HFFc6 (cell line): Measurements from ENCODE around the gene TBCE. TPM values are rescaled to one million over a fixed set of nuclear protein-coding genes. Genes with fewer than 3 reads are reported as not detected.

Source experiments
- DNase-seq: peaks from one replicate; pipeline ENCODE4 v3.0.0-alpha.2; 2018
- H3K27ac Mint-ChIP-seq: 2 replicates; pipeline ENCODE4 v1.8.0; 2020; ENCODE audit warnings: mild to moderate bottlenecking, mixed read lengths
- H3K27me3 Mint-ChIP-seq: 2 replicates; pipeline ENCODE4 v1.8.0; 2021; ENCODE audit warnings: mild to moderate bottlenecking, moderate library complexity, mixed read lengths; ENCODE audit not compliant: insufficient read depth
- H3K36me3 Mint-ChIP-seq: 2 replicates; pipeline ENCODE4 v1.8.0; 2021; ENCODE audit warnings: low read depth, mixed read lengths
- H3K4me1 Mint-ChIP-seq: 2 replicates; pipeline ENCODE4 v1.8.0; 2020; ENCODE audit warnings: low read depth, mixed read lengths
- H3K4me3 Mint-ChIP-seq: 2 replicates; pipeline ENCODE4 v1.8.0; 2020; ENCODE audit warnings: mild to moderate bottlenecking, moderate library complexity, mixed read lengths
- H3K9me3 Mint-ChIP-seq: 2 replicates; pipeline ENCODE4 v1.8.0; 2020; ENCODE audit warnings: mild to moderate bottlenecking, mixed read lengths
- CTCF ChIP-seq: fragments of 200-600 bp; sonication (generic); IDR thresholded peaks from 2 replicates; pipeline ENCODE4 v1.5.0; 2021; ENCODE audit warnings: antibody characterized with exemption, mild to moderate bottlenecking
- total RNA-seq, 6 experiments: library from RNA; stranded (reverse); fragmentation: NEBNext Ultra II Directional; extraction: Animal tissue kit (Norgen Biotek cat#: 25700); gene quantifications; 2 replicates in 1 of 6; 3 replicates in 5 of 6; pipeline ENCODE4 v1.2.3, GENCODE V29; 2021

TBCE gene
- total RNA-seq, 6 experiments from 2014 or later = 20.0 to 29.4 (median 26.0) TPM

GRCh38 chr1:235341334-235341733 lies 25.9 kb upstream of the TBCE start:
- H3K9me3 Mint-ChIP-seq = no peaks in the 10 kb centered on the region
- no peak for DNase-seq
- H3K27me3 Mint-ChIP-seq = no peaks in the 10 kb centered on the region
- H3K36me3 Mint-ChIP-seq = peaks cover 15% of the 10 kb centered on the region; the same call in 1 of the 2 replicates
- H3K4me3 Mint-ChIP-seq = no peak overlapping the region
- no peak for TF ChIP-seq CTCF
- no peak overlapping the region for H3K27ac Mint-ChIP-seq
- H3K4me1 Mint-ChIP-seq = no peaks in the 10 kb centered on the region

GRCh38 chr1:235342039-235342438 lies 25.2 kb upstream of the TBCE start:
- Mint-ChIP-seq H3K27me3 (no peaks in the 10 kb centered on the region), H3K27ac (no peak overlapping the region)
- no peak for DNase-seq

DNA sequence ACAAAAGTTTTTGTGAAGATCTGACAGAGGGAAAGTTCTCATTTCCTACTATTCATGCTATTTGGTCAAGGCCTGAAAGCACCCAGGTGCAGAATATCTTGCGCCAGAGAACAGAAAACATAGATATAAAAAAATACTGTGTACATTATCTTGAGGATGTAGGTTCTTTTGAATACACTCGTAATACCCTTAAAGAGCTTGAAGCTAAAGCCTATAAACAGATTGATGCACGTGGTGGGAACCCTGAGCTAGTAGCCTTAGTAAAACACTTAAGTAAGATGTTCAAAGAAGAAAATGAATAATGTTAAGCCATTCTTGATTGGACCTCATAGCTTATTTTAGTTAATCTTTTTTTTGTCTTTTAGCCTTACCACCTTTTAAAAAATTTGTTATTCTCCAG lies 24.8 kb upstream of the TBCE start:
- DNase-seq = no peak
- Mint-ChIP-seq H3K4me1 (no peaks in the 10 kb centered on the region), H3K27me3 (no peaks in the 10 kb centered on the region), H3K9me3 (no peaks in the 10 kb centered on the region), H3K36me3 (peaks cover 15% of the 10 kb centered on the region; the same call in 1 of the 2 replicates), H3K27ac (no peak overlapping the region), H3K4me3 (no peak overlapping the region)
- no peak for TF ChIP-seq CTCF

More at GRCh38 chr1:235342039-235342438, 25.2 kb upstream of the TBCE start:
- no peaks in the 10 kb centered on the region for H3K4me1 Mint-ChIP-seq
- no peaks in the 10 kb centered on the region for H3K9me3 Mint-ChIP-seq
- H3K4me3 Mint-ChIP-seq = no peak overlapping the region
- TF ChIP-seq CTCF = no peak
- H3K36me3 Mint-ChIP-seq = peaks cover 15% of the 10 kb centered on the region; the same call in 1 of the 2 replicates

DNA sequence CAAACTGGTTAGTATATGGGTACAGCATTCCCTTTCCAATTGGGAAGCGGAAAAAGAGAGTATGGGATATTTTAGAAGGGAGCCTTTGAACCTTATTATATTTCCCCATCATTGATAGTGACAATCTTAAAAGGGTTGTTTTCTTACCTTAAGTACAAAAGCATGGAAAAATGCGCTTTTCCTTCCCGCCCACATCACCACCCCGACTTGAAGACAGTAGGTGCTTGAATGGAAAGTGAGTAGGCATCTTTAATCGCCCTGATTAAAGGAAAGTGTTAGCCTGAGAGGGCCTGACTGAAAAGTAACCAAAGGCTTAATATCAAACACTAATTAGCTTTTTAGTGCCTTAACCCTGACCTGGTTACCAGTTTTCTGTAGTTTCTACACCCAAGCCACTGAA lies 23.5 kb upstream of the TBCE start:
- DNase-seq = no peak
- peaks cover 15% of the 10 kb centered on the region; the same call in 1 of the 2 replicates for H3K36me3 Mint-ChIP-seq

DNA sequence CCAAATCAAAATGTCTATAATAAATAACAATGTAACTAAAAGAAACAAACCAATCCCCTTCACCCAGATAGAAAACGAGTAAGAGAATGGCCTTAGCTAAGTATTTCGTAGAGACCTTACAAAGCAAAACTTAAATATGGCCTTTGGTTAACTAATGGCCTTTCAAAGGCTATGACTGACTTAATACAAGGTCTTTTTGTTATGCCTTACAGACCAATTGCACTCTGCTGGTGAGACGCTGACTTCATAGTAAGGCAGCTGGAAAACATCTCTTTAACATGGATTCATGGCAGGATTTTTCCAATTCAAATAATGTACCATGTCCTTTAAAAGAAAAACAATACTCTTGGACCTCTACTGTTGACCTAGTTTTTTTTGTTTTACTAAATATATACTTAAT lies 15.8 kb upstream of the TBCE start:
- TF ChIP-seq CTCF = no peak
- peaks cover 2% of the 10 kb centered on the region; the same call in 1 of the 2 replicates for H3K27me3 Mint-ChIP-seq
- H3K4me3 Mint-ChIP-seq = no peak overlapping the region
- no peak for DNase-seq
- H3K27ac Mint-ChIP-seq = no peak overlapping the region
- no peaks in the 10 kb centered on the region for H3K9me3 Mint-ChIP-seq
- H3K36me3 Mint-ChIP-seq = no peaks in the 10 kb centered on the region
- H3K4me1 Mint-ChIP-seq = no peaks in the 10 kb centered on the region

More for the DNA sequence above, 23.5 kb upstream of the TBCE start:
- no peaks in the 10 kb centered on the region for H3K27me3 Mint-ChIP-seq
- no peak for TF ChIP-seq CTCF
- no peak overlapping the region for H3K4me3 Mint-ChIP-seq
- H3K27ac Mint-ChIP-seq = no peak overlapping the region
- H3K4me1 Mint-ChIP-seq = no peaks in the 10 kb centered on the region
- H3K9me3 Mint-ChIP-seq = no peaks in the 10 kb centered on the region

DNA sequence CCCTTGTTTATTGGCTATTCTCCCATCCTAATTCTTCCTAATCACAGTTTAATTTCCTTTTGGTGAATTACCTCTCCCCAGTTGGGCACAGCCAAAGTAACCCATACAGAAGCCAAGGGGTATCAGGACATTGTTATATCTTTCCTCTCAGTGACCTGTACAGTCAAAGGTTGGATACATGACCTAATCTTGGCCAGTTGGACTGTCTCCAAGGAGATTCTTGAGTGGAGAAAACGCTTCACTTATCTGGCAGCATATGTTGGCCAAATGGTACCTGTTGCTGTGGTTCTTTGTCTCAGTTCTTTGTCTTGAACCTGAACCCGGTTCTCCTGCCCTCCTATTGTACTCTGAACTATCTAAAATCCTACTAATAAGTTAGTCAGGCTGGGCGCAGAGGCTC lies 15.3 kb upstream of the TBCE start:
- no peaks in the 10 kb centered on the region for H3K36me3 Mint-ChIP-seq
- no peaks in the 10 kb centered on the region for H3K9me3 Mint-ChIP-seq
- peaks cover 4% of the 10 kb centered on the region; the same call in 1 of the 2 replicates for H3K27me3 Mint-ChIP-seq
- DNase-seq = no peak
- no peak overlapping the region for H3K27ac Mint-ChIP-seq
- no peak overlapping the region for H3K4me3 Mint-ChIP-seq
- no peak for TF ChIP-seq CTCF
- no peaks in the 10 kb centered on the region for H3K4me1 Mint-ChIP-seq
